H1 (cell line): ENCODE results near the gene ZNF532. TPM values are rescaled to one million over a fixed set of nuclear protein-coding genes. Genes with fewer than 3 reads are reported as not detected.

Experiments
- CTCF ChIA-PET: fragments of 300-600 bp; sonication (Branson Sonifier 250); formaldehyde crosslinking; loops from one replicate; lab custom pipeline; 2021; ENCODE audit not compliant: partially characterized antibody; lab: Charles Lee
- POLR2A ChIA-PET: fragments of 300-600 bp; sonication (Branson Sonifier 250); formaldehyde crosslinking; loops from one replicate; lab custom pipeline; 2021; ENCODE audit warnings: inconsistent platforms; ENCODE audit not compliant: partially characterized antibody; lab: Charles Lee
- DNase-seq, 2 experiments: peaks; one replicate each; pipeline versions ENCODE4 v3.0.0 to v3.0.0-alpha.2; 2010 to 2022; ENCODE audit warnings: low spot score in 2 of 2, low read depth in 1 of 2, mixed read lengths in 1 of 2
- FAIRE-seq: peaks from 2 replicates; lab custom pipeline; 2011; peaks lifted over from hg19 to GRCh38; lab: Jason Lieb, UNC
- H2AFZ ChIP-seq: 2 replicates; pipeline ENCODE4 v1.8.1; 2012; ENCODE audit warnings: low read length, inconsistent platforms
- H2AK5ac ChIP-seq: 2 replicates; pipeline ENCODE4 v1.6.1; 2013; ENCODE audit warnings: low read depth, low read length
- H2BK120ac ChIP-seq: replicated peaks from 2 replicates; pipeline ENCODE3; 2013; ENCODE audit warnings: low read depth, low read length, inconsistent platforms
- H2BK12ac ChIP-seq: 2 replicates; pipeline ENCODE4 v1.6.1; 2013; ENCODE audit warnings: low read depth, low read length
- H2BK15ac ChIP-seq: 2 replicates; pipeline ENCODE4 v1.6.1; 2013; ENCODE audit warnings: low read length
- H2BK20ac ChIP-seq: 2 replicates; pipeline ENCODE4 v1.6.1; 2013; ENCODE audit warnings: low read length
- H2BK5ac ChIP-seq: 2 replicates; pipeline ENCODE4 v1.6.1; 2013; ENCODE audit warnings: low read depth, low read length
- H3K14ac ChIP-seq: 2 replicates; pipeline ENCODE4 v1.6.1; 2013; ENCODE audit warnings: inconsistent platforms; ENCODE audit not compliant: insufficient read length
- H3K18ac ChIP-seq: 2 replicates; pipeline ENCODE4 v1.6.1; 2013; ENCODE audit warnings: low read length; ENCODE audit errors: extremely low read depth
- H3K23ac ChIP-seq: 2 replicates; pipeline ENCODE4 v1.6.1; 2013; ENCODE audit warnings: inconsistent platforms; ENCODE audit not compliant: insufficient read length
- H3K23me2 ChIP-seq: 2 replicates; pipeline ENCODE4 v1.6.1; 2013; ENCODE audit warnings: low read depth, low read length
- H3K27ac ChIP-seq: 2 replicates; pipeline ENCODE4 v1.6.1; 2011; ENCODE audit warnings: low read depth, low read length, inconsistent platforms
- H3K27me3 ChIP-seq, 4 experiments: replicated peaks in 1 of 4; 1 replicate in 1 of 4; 2 replicates in 3 of 4; pipeline versions ENCODE4 v1.6.1 to v1.8.1; 2011 to 2013; ENCODE audit warnings: low read length in 3 of 4, mild to moderate bottlenecking in 3 of 4, inconsistent platforms in 2 of 4, mixed read lengths in 2 of 4, moderate library complexity in 1 of 4; ENCODE audit not compliant: control insufficient read depth in 3 of 4, insufficient read depth in 3 of 4; ENCODE audit errors: extremely low read depth in 1 of 4
- H3K36me3 ChIP-seq, 4 experiments: 2 replicates each; pipeline versions ENCODE4 v1.6.1 to v1.8.1; 2011 to 2013; ENCODE audit warnings: mild to moderate bottlenecking in 4 of 4, low read length in 3 of 4, moderate library complexity in 2 of 4, control low read depth in 1 of 4, inconsistent platforms in 1 of 4; ENCODE audit not compliant: insufficient read depth in 4 of 4, control insufficient read depth in 2 of 4
- H3K4ac ChIP-seq: replicated peaks from 2 replicates; pipeline ENCODE3; 2013; ENCODE audit warnings: low read length, low read depth, mixed read lengths, inconsistent platforms; ENCODE audit not compliant: insufficient read length
- H3K4me1 ChIP-seq, 4 experiments: replicated peaks in 1 of 4; 1 replicate in 1 of 4; 2 replicates in 3 of 4; pipeline versions ENCODE4 v1.6.1 to v1.8.1; 2011 to 2013; ENCODE audit warnings: low read length in 3 of 4, inconsistent platforms in 2 of 4, mixed read lengths in 1 of 4; ENCODE audit not compliant: insufficient read depth in 4 of 4, control insufficient read depth in 3 of 4
- H3K4me2 ChIP-seq, 2 experiments: 2 replicates each; pipeline versions ENCODE4 v1.6.1 to v1.8.1; 2011 to 2013; ENCODE audit warnings: low read depth in 2 of 2, low read length in 2 of 2, control low read depth in 1 of 2, inconsistent platforms in 1 of 2, mild to moderate bottlenecking in 1 of 2; ENCODE audit not compliant: insufficient read depth in 1 of 2
- H3K4me3 ChIP-seq, 4 experiments: fragments of 200-600, 300-600 bp in 1 of 4; sonication (generic), shearing (Covaris generic), sonication (Bioruptor Twin) in 1 of 4; 2 replicates each; pipeline versions ENCODE4 v1.5.1 to v1.8.1; 2011 to 2016; ENCODE audit warnings: low read length in 4 of 4, low read depth in 3 of 4, control low read depth in 2 of 4, inconsistent platforms in 2 of 4, mild to moderate bottlenecking in 2 of 4, mixed read lengths in 1 of 4, moderate library complexity in 1 of 4; ENCODE audit not compliant: insufficient read depth in 2 of 4; ENCODE audit errors: extremely low read depth in 1 of 4
- H3K56ac ChIP-seq: replicated peaks from 2 replicates; pipeline ENCODE3; 2013; ENCODE audit warnings: low read depth, mild to moderate bottlenecking, mixed read lengths, low read length, inconsistent platforms; ENCODE audit not compliant: insufficient read length
- H3K79me1 ChIP-seq: 2 replicates; pipeline ENCODE4 v1.6.1; 2013; ENCODE audit warnings: low read depth, low read length, control low read depth
- H3K79me2 ChIP-seq, 2 experiments: 2 replicates each; pipeline versions ENCODE4 v1.6.1 to v1.8.1; 2012 to 2013; ENCODE audit warnings: low read length in 2 of 2, mild to moderate bottlenecking in 2 of 2, inconsistent platforms in 1 of 2; ENCODE audit not compliant: insufficient read depth in 2 of 2, control insufficient read depth in 1 of 2
- H3K9ac ChIP-seq, 4 experiments: replicated peaks in 1 of 4; 1 replicate in 1 of 4; 2 replicates in 3 of 4; pipeline versions ENCODE4 v1.6.1 to v1.8.1; 2011 to 2013; ENCODE audit warnings: low read depth in 3 of 4, low read length in 3 of 4, control low read depth in 2 of 4, mild to moderate bottlenecking in 2 of 4, moderate library complexity in 2 of 4, inconsistent platforms in 1 of 4; ENCODE audit errors: extremely low read depth in 1 of 4
- H3K9me3 ChIP-seq, 2 experiments: 2 replicates each; pipeline versions ENCODE4 v1.6.1 to v1.8.1; 2012 to 2013; ENCODE audit warnings: mild to moderate bottlenecking in 2 of 2, moderate library complexity in 2 of 2, control low read depth in 1 of 2, inconsistent platforms in 1 of 2, low read depth in 1 of 2, low read length in 1 of 2, mixed read lengths in 1 of 2; ENCODE audit not compliant: insufficient read depth in 2 of 2
- H4K20me1 ChIP-seq, 2 experiments: replicated peaks in 1 of 2; 2 replicates each; pipeline versions ENCODE3 to v1.8.1; 2011 to 2013; ENCODE audit warnings: inconsistent platforms in 2 of 2, low read length in 2 of 2, mild to moderate bottlenecking in 1 of 2; ENCODE audit not compliant: insufficient read depth in 2 of 2, control insufficient read depth in 1 of 2
- H4K5ac ChIP-seq: 2 replicates; pipeline ENCODE4 v1.6.1; 2013; ENCODE audit warnings: low read length, low read depth, mixed read lengths, inconsistent platforms; ENCODE audit not compliant: insufficient read length
- H4K8ac ChIP-seq: 2 replicates; pipeline ENCODE4 v1.8.0; 2013; ENCODE audit warnings: mild to moderate bottlenecking, moderate library complexity, low read length, inconsistent platforms; ENCODE audit not compliant: insufficient read depth; ENCODE audit errors: extremely low read depth
- H4K91ac ChIP-seq: replicated peaks from 2 replicates; pipeline ENCODE3; 2013; ENCODE audit warnings: low read length, mixed read lengths, inconsistent platforms; ENCODE audit not compliant: insufficient read length
- CBX8 ChIP-seq: fragments of 300-800, 300-1000 bp; sonication (generic); IDR thresholded peaks from 2 replicates; pipeline ENCODE4 v1.7.1; 2016; ENCODE audit warnings: low read depth, low read length, borderline replicate concordance
- CREB1 ChIP-seq: IDR thresholded peaks from 2 replicates; pipeline ENCODE4 v1.6.1; 2012; ENCODE audit warnings: inconsistent platforms
- FOSL1 ChIP-seq: IDR thresholded peaks from 2 replicates; pipeline ENCODE4 v1.6.1; 2011; ENCODE audit warnings: mild to moderate bottlenecking, low read depth, low read length, moderate library complexity; ENCODE audit not compliant: insufficient read depth
- GABPA ChIP-seq: IDR thresholded peaks from 2 replicates; pipeline ENCODE4 v1.6.1; 2011; ENCODE audit warnings: mild to moderate bottlenecking, low read length, moderate library complexity, borderline replicate concordance; ENCODE audit not compliant: insufficient read depth
- JUND ChIP-seq: IDR thresholded peaks from 2 replicates; pipeline ENCODE4 v1.6.1; 2011; ENCODE audit warnings: mild to moderate bottlenecking, improper control_type of control experiment, low read length
- POLR2A ChIP-seq, 2 experiments: IDR thresholded peaks; 1 replicate in 1 of 2; 2 replicates in 1 of 2; pipeline ENCODE4 v1.6.1; 2011; ENCODE audit warnings: low read depth in 2 of 2, low read length in 2 of 2, mild to moderate bottlenecking in 2 of 2; ENCODE audit errors: control extremely low read depth in 1 of 2
- POU5F1 ChIP-seq: IDR thresholded peaks from 2 replicates; pipeline ENCODE4 v1.6.1; 2011; ENCODE audit warnings: low read depth, mild to moderate bottlenecking, low read length, moderate library complexity
- RBBP5 ChIP-seq: IDR thresholded peaks from 2 replicates; pipeline ENCODE4 v1.7.1; 2012; ENCODE audit warnings: low read depth, mild to moderate bottlenecking, inconsistent platforms, low read length, moderate library complexity, borderline replicate concordance
- RXRA ChIP-seq: IDR thresholded peaks from 2 replicates; pipeline ENCODE4 v1.6.1; 2011; ENCODE audit warnings: low read depth, mild to moderate bottlenecking, low read length, moderate library complexity; ENCODE audit not compliant: insufficient read depth
- SRF ChIP-seq: IDR thresholded peaks from 2 replicates; pipeline ENCODE4 v1.6.1; 2011; ENCODE audit warnings: mild to moderate bottlenecking, low read depth, low read length, moderate library complexity
- YY1 ChIP-seq: IDR thresholded peaks from 2 replicates; pipeline ENCODE4 v1.6.1; 2011; ENCODE audit warnings: low read depth, mild to moderate bottlenecking, low read length
- WGBS, 2 experiments: shearing (Covaris generic) in 1 of 2; methylation state at CpG; one replicate each; pipeline versions ENCODE4 v1.1.6 to v1.1.7; 2013 to 2015; ENCODE audit warnings: low lambda C conversion rate in 2 of 2, mixed read lengths in 2 of 2, inconsistent platforms in 1 of 2, low coverage in 1 of 2, missing lambda C conversion rate in 1 of 2; ENCODE audit not compliant: insufficient replicate concordance in 2 of 2, insufficient coverage in 1 of 2, insufficient read length in 1 of 2; ENCODE audit errors: extremely low coverage in 1 of 2, missing lambda C conversion rate in 1 of 2; 5-methylcytosine and 5-hydroxymethylcytosine counted together
- polyA plus RNA-seq, 7 experiments: library from polyadenylated mRNA; depleted of rRNA in 3 of 7; stranded (reverse) in 5 of 7; unstranded in 2 of 7; fragments of >200 nt in 5 of 7; fragments of 200-250 nt in 2 of 7; gene quantifications; 1 replicate in 5 of 7; 2 replicates in 1 of 7; 4 replicates in 1 of 7; pipeline versions ENCODE4 v1.2.1 to v1.2.3, GENCODE V29; 2011 to 2013; ENCODE audit warnings: missing spikeins in 2 of 7, mixed read lengths in 2 of 7
- total RNA-seq: library from RNA; stranded (reverse); fragmentation: NEBNext Ultra II Directional; extraction: Animal tissue kit (Norgen Biotek cat#: 25700); gene quantifications from 2 replicates; pipeline ENCODE4 v1.2.1, GENCODE V29; 2021

Gene ZNF532
- total and polyA plus RNA-seq, 2 of the 8 experiments (the other 6 are each of a cell fraction or from before 2014, with no cell fraction given): 143 to 240 TPM

DNA sequence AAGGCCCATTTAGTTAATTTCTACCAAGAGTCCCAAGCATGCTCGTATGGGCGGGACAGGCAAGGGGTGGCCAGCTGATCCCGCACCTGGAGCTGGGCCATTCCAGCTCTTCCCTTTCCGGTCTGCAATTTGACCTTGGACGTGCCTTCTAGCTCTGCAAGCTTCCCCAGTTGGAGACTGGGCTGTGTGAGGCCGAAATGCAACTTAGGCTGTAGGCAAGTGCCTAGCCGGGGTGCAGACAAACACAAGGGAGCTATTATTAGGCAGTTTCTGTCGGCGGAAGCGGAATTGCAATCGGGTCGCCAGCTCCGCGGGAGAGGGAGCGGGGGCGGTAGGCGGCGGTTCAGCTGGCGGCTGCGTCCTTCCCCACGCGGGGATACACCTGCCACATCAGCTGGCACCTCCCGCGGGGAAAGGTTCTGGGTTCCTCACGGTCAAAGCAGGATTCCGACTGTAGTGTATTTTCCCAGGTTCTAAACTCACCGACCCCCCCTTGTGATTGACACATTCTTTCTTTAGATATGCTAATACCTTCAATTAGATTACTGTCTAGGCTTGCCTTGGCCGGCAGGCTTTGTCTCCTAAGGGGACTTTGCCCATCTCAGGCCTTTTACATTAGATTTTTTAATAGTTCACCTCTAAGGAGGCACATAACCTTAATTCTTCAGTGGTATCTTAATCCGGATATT lies 17.1 kb upstream of the ZNF532 start:
- Histone ChIP-seq H2BK12ac (peak overlapping the region; percentile 98), H3K23ac (no peak overlapping the region), H4K20me1 (no peaks in the 10 kb centered on the region), H3K36me3 (no peaks in the 10 kb centered on the region), H3K14ac (no peak overlapping the region), H2BK5ac (peak overlapping the region; percentile 99), H2AFZ (no peak overlapping the region), H3K9me3 (no peaks in the 10 kb centered on the region), H2AK5ac (peak overlapping the region; percentile 75), H3K4me3 (peak overlapping the region in 1 of 4 experiments; percentile 28; a peak in 4 of 8 replicates), H2BK20ac (peak overlapping the region; percentile 98; the same call in 1 of the 2 replicates), H3K9ac (peak overlapping the region in 1 of 4 experiments; percentile 3; a peak in 1 of 7 replicates), H3K4me1 (peaks cover 14 to 35% (median 34%) of the 10 kb centered on the region in 4 experiments; a peak in 6 of 7 replicates), H4K5ac (peak overlapping the region; percentile 25), H3K56ac (peak overlapping the region; percentile 80), H3K18ac (peak overlapping the region; percentile 97), H3K23me2 (no peaks in the 10 kb centered on the region), H3K79me2 (no peaks in the 10 kb centered on the region), H2BK120ac (peak overlapping the region; percentile 100), H3K4ac (peak overlapping the region; percentile 99), H3K4me2 (peak overlapping the region; percentile 48 to 49), H3K79me1 (no peaks in the 10 kb centered on the region), H4K8ac (peak overlapping the region; percentile 86; the same call in 1 of the 2 replicates), H4K91ac (peak overlapping the region; percentile 99), H3K27me3 (no peaks in the 10 kb centered on the region), H3K27ac (peak overlapping the region; percentile 75), H2BK15ac (no peak overlapping the region)
- POLR2A ChIA-PET: interaction anchor here (0.7 to 12.2 kb wide), 22 partner anchors 10 to 163 kb away, joined by 3 to 289 read pairs (median 4); partner anchors contain the start of gene ZNF532
- WGBS, 2 experiments: 2% methylated on average over 29 of the region's 29 CpGs; no CpG with 5 or more reads in 1 of the 2 experiments
- FAIRE-seq (peak; percentile 95), DNase-seq (peak; percentile 88 to 94)
- CTCF ChIA-PET: interaction anchor here (0.7 to 4.6 kb wide), 16 partner anchors 13 to 211 kb away, joined by 3 to 16 read pairs (median 4); partner anchors contain the start of gene ZNF532
- TF ChIP-seq RXRA (0 out of 2 replicates have a peak, but pooled peaks have one; percentile 2), POLR2A (IDR thresholded peaks at IDR 0.05; ENCODE audit: control extremely low read depth in 1 of 2, low read depth in 2 of 2, low read length in 2 of 2) (peak in 1 of 2 experiments; percentile 57; a peak in 1 of 3 replicates), YY1 (no peak), CBX8 (no peak), RBBP5 (no peak), POU5F1 (peak; percentile 87; the same call in 1 of the 2 replicates), JUND (no peak), CREB1 (peak; percentile 36; the same call in 1 of the 2 replicates), GABPA (0 out of 2 replicates have a peak, but pooled peaks have one; percentile 4), FOSL1 (no peak), SRF (no peak)
